ENCODE data around the gene SULT2B1. TPM values are rescaled to one million over a fixed set of nuclear protein-coding genes. Genes with fewer than 3 reads are reported as not detected.
A peak's percentile ranks its signal among the peaks of the same experiment; 100 is the strongest.

SULT2B1 gene
- total RNA-seq, 1 donor from 2014 or later, result not detected

DNA sequence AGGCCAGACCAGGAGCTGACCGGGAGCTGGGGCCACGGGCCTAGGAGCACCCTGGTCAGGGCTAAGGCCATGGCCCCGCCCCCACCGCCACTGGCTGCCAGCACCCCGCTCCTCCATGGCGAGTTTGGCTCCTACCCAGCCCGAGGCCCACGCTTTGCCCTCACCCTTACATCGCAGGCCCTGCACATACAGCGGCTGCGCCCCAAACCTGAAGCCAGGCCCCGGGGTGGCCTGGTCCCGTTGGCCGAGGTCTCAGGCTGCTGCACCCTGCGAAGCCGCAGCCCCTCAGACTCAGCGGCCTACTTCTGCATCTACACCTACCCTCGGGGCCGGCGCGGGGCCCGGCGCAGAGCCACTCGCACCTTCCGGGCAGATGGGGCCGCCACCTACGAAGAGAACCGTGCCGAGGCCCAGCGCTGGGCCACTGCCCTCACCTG is 73.9 kb downstream of the SULT2B1 start:
- intact Hi-C loops (cut with micrococcal nuclease), result no loop called here
- H3K27ac Mint-ChIP-seq, result no peak overlapping the region
- peaks cover 33% of the 10 kb centered on the region for H3K4me1 Mint-ChIP-seq
- TF ChIP-seq, protein P1, sequence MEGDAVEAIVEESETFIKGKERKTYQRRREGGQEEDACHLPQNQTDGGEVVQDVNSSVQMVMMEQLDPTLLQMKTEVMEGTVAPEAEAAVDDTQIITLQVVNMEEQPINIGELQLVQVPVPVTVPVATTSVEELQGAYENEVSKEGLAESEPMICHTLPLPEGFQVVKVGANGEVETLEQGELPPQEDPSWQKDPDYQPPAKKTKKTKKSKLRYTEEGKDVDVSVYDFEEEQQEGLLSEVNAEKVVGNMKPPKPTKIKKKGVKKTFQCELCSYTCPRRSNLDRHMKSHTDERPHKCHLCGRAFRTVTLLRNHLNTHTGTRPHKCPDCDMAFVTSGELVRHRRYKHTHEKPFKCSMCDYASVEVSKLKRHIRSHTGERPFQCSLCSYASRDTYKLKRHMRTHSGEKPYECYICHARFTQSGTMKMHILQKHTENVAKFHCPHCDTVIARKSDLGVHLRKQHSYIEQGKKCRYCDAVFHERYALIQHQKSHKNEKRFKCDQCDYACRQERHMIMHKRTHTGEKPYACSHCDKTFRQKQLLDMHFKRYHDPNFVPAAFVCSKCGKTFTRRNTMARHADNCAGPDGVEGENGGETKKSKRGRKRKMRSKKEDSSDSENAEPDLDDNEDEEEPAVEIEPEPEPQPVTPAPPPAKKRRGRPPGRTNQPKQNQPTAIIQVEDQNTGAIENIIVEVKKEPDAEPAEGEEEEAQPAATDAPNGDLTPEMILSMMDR (IDR thresholded peaks at IDR 0.05), result no peak
- DNase-seq (no peak), ATAC-seq (ENCODE audit: low read depth) (no peak)
- H3K27me3 Mint-ChIP-seq, result no peaks in the 10 kb centered on the region
- no peak overlapping the region for H3K4me3 Mint-ChIP-seq
- ChIA-PET POLR2A (interaction anchor here (0.6 to 0.7 kb wide), 3 partner anchors 10 to 1281 kb away, joined by 3 to 6 read pairs (median 4); no protein-coding TSS in a partner anchor), CTCF (no interaction called here)
- peaks cover 36% of the 10 kb centered on the region for H3K36me3 Mint-ChIP-seq (ENCODE audit: low read depth)
- no peaks in the 10 kb centered on the region for H3K9me3 Mint-ChIP-seq

DNA sequence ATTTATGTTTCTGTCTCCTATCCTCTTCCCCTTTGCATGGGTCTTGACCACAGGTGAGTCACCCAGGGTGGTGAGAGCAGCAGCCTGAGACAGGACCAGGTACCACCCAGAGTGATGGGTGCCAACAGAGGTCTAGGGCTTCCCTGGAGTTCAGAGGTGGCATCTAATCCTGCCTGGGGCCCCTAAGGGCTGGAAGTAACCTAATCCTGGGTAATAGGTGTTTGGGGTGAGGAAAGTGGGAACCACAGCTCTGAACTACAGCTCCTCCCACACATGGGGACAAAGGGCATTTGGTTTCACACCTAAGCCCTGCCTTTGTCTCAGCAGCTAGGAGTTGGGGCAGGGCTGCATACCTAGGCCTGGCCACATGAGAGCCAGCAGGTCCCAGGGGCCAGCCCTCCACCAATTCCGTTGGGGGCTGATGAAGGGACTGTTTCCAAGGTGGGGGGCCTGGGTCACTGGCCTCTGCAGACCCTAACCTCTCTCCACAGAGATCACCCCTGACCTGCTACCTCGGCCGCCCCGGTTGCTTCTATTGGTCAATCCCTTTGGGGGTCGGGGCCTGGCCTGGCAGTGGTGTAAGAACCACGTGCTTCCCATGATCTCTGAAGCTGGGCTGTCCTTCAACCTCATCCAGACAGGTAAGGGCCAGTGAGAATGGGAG is 75.4 kb downstream of the SULT2B1 start:
- ChIA-PET CTCF (interaction anchor here (0.6 kb wide), 1 partner anchor 18 kb away, joined by 3 read pairs; no protein-coding TSS in a partner anchor), POLR2A (interaction anchor here (1.3 to 2.2 kb wide), 2 partner anchors 9 to 18 kb away, joined by 16 to 22 read pairs; partner anchors contain the start of genes RPL18 and SPHK2)
- peaks cover 28% of the 10 kb centered on the region for H3K4me1 Mint-ChIP-seq
- DNase-seq (no peak), ATAC-seq (ENCODE audit: low read depth) (no peak)
- no peaks in the 10 kb centered on the region for H3K27me3 Mint-ChIP-seq
- TF ChIP-seq, protein P1 (IDR thresholded peaks at IDR 0.05), result no peak
- H3K9me3 Mint-ChIP-seq, result no peaks in the 10 kb centered on the region
- H3K36me3 Mint-ChIP-seq (ENCODE audit: low read depth), result peaks cover 38% of the 10 kb centered on the region
- H3K27ac Mint-ChIP-seq, result peak overlapping the region; percentile 56
- intact Hi-C loops (cut with micrococcal nuclease), result no loop called here
- no peak overlapping the region for H3K4me3 Mint-ChIP-seq

DNA sequence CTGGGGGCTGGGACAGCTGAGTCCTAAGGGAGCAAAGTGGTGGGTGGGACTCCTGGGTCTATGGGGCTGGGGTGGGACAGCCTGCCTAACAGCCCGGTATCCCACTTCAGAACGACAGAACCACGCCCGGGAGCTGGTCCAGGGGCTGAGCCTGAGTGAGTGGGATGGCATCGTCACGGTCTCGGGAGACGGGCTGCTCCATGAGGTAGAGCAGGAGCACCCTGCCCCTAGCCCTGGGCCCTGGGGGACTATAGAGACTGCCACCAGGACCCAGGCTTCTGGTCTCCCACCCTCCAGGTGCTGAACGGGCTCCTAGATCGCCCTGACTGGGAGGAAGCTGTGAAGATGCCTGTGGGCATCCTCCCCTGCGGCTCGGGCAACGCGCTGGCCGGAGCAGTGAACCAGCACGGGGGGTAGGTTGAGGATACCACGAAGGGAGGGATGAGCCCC is 75.9 kb downstream of the SULT2B1 start:
- Mint-ChIP-seq H3K4me3 (no peak overlapping the region), H3K27ac (no peak overlapping the region), H3K9me3 (no peaks in the 10 kb centered on the region), H3K27me3 (no peaks in the 10 kb centered on the region), H3K36me3 (ENCODE audit: low read depth) (peaks cover 39% of the 10 kb centered on the region), H3K4me1 (peaks cover 31% of the 10 kb centered on the region)
- ATAC-seq (ENCODE audit: low read depth) (no peak), DNase-seq (no peak)
- ChIA-PET POLR2A (interaction anchor here (1.2 to 2.2 kb wide), 3 partner anchors 10 to 19 kb away, joined by 3 to 22 read pairs (median 16); partner anchors contain the start of genes RPL18 and SPHK2), CTCF (interaction anchor here (0.6 kb wide), 1 partner anchor 19 kb away, joined by 3 read pairs; no protein-coding TSS in a partner anchor)
- intact Hi-C loops (cut with micrococcal nuclease), result no loop called here
- TF ChIP-seq, protein P1 (IDR thresholded peaks at IDR 0.05), result no peak

DNA sequence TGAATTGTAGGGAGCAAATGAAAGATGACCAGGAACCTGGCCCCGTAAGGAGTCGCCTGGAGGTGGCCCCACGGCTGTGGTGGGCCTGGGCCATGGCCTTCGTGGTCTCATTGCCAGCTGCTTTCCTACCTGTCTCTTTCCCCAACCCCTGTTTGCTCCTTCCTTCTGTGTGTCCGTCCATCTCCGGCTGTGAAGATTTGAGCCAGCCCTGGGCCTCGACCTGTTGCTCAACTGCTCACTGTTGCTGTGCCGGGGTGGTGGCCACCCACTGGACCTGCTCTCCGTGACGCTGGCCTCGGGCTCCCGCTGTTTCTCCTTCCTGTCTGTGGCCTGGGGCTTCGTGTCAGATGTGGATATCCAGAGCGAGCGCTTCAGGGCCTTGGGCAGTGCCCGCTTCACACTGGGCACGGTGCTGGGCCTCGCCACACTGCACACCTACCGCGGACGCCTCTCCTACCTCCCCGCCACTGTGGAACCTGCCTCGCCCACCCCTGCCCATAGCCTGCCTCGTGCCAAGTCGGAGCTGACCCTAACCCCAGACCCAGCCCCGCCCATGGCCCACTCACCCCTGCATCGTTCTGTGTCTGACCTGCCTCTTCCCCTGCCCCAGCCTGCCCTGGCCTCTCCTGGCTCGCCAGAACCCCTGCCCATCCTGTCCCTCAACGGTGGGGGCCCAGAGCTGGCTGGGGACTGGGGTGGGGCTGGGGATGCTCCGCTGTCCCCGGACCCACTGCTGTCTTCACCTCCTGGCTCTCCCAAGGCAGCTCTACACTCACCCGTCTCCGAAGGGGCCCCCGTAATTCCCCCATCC is 76.7 kb downstream of the SULT2B1 start:
- peaks cover 38% of the 10 kb centered on the region for H3K36me3 Mint-ChIP-seq (ENCODE audit: low read depth)
- peak overlapping the region; percentile 32 for H3K27ac Mint-ChIP-seq
- intact Hi-C loops (cut with micrococcal nuclease), result no loop called here
- no peak overlapping the region for H3K4me3 Mint-ChIP-seq
- ChIA-PET POLR2A (interaction anchor here (1.2 to 2.2 kb wide), 3 partner anchors 9 to 19 kb away, joined by 3 to 22 read pairs (median 16); partner anchors contain the start of genes RPL18 and SPHK2), CTCF (no interaction called here)
- H3K27me3 Mint-ChIP-seq, result no peaks in the 10 kb centered on the region
- DNase-seq (no peak), ATAC-seq (ENCODE audit: low read depth) (no peak)
- TF ChIP-seq, protein P1 (IDR thresholded peaks at IDR 0.05), result no peak
- H3K9me3 Mint-ChIP-seq, result no peaks in the 10 kb centered on the region
- peaks cover 34% of the 10 kb centered on the region for H3K4me1 Mint-ChIP-seq

DNA sequence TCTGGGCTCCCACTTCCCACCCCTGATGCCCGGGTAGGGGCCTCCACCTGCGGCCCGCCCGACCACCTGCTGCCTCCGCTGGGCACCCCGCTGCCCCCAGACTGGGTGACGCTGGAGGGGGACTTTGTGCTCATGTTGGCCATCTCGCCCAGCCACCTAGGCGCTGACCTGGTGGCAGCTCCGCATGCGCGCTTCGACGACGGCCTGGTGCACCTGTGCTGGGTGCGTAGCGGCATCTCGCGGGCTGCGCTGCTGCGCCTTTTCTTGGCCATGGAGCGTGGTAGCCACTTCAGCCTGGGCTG is 77.3 kb downstream of the SULT2B1 start:
- Mint-ChIP-seq H3K9me3 (no peaks in the 10 kb centered on the region), H3K27me3 (no peaks in the 10 kb centered on the region), H3K4me1 (peaks cover 34% of the 10 kb centered on the region), H3K27ac (no peak overlapping the region), H3K36me3 (ENCODE audit: low read depth) (peaks cover 35% of the 10 kb centered on the region), H3K4me3 (no peak overlapping the region)
- POLR2A ChIA-PET, result interaction anchor here (1.7 kb wide), 1 partner anchor 10 kb away, joined by 16 read pairs; the partner anchor contains the start of genes RPL18 and SPHK2
- DNase-seq, result no peak
- TF ChIP-seq, protein P1 (IDR thresholded peaks at IDR 0.05), result no peak
- CTCF ChIA-PET, result no interaction called here
- no peak for ATAC-seq (ENCODE audit: low read depth)
- intact Hi-C loops (cut with micrococcal nuclease), result no loop called here
